HFFc6 (cell line): ENCODE data around the gene ADI1. TPM values are rescaled to one million over a fixed set of nuclear protein-coding genes. Genes with fewer than 3 reads are reported as not detected.

Experiments used
- DNase-seq: peaks from one replicate; pipeline ENCODE4 v3.0.0-alpha.2; 2018
- H3K27ac Mint-ChIP-seq: 2 replicates; pipeline ENCODE4 v1.8.0; 2020; ENCODE audit warnings: mild to moderate bottlenecking, mixed read lengths
- H3K27me3 Mint-ChIP-seq: 2 replicates; pipeline ENCODE4 v1.8.0; 2021; ENCODE audit warnings: mild to moderate bottlenecking, moderate library complexity, mixed read lengths; ENCODE audit not compliant: insufficient read depth
- H3K36me3 Mint-ChIP-seq: 2 replicates; pipeline ENCODE4 v1.8.0; 2021; ENCODE audit warnings: low read depth, mixed read lengths
- H3K4me1 Mint-ChIP-seq: 2 replicates; pipeline ENCODE4 v1.8.0; 2020; ENCODE audit warnings: low read depth, mixed read lengths
- H3K4me3 Mint-ChIP-seq: 2 replicates; pipeline ENCODE4 v1.8.0; 2020; ENCODE audit warnings: mild to moderate bottlenecking, moderate library complexity, mixed read lengths
- H3K9me3 Mint-ChIP-seq: 2 replicates; pipeline ENCODE4 v1.8.0; 2020; ENCODE audit warnings: mild to moderate bottlenecking, mixed read lengths
- CTCF ChIP-seq: fragments of 200-600 bp; sonication (generic); IDR thresholded peaks from 2 replicates; pipeline ENCODE4 v1.5.0; 2021; ENCODE audit warnings: antibody characterized with exemption, mild to moderate bottlenecking
- long read RNA-seq: library from polyadenylated mRNA; unstranded; transcript quantifications from one replicate; pipeline ENCODE4 v2.0.0, GENCODE V29; 2019
- total RNA-seq, 6 experiments: library from RNA; stranded (reverse); fragmentation: NEBNext Ultra II Directional; extraction: Animal tissue kit (Norgen Biotek cat#: 25700); gene quantifications; 2 replicates in 1 of 6; 3 replicates in 5 of 6; pipeline ENCODE4 v1.2.3, GENCODE V29; 2021

Gene ADI1
- 10 to 100 TPM; 66.6 to 94.2 (median 75.5) TPM for total RNA-seq
- long read RNA-seq, transcript ADI1-201 (4 exons, 2,391 nt): major isoform, 283 of 293 reads
- long read RNA-seq, partial matches to known transcripts: 9 of 293 reads
- long read RNA-seq, other reads (novel, unspliced or antisense): 1 of 293 reads

- peak within 1 kb of the TSS; percentile 77 for H3K27ac Mint-ChIP-seq
- H3K27me3 Mint-ChIP-seq: peaks cover 1% of the 10 kb centered on the region
- peaks cover 51% of the 10 kb centered on the region for H3K4me1 Mint-ChIP-seq
- H3K9me3 Mint-ChIP-seq: peaks cover 8% of the 10 kb centered on the region; the same call in 1 of the 2 replicates
- no peak for TF ChIP-seq CTCF
- peak; percentile 60 for DNase-seq
- H3K36me3 Mint-ChIP-seq: peaks cover 25% of the 10 kb centered on the region
- H3K4me3 Mint-ChIP-seq: peak within 1 kb of the TSS; percentile 88
Measured at GRCh38 chr2:3519255-3520205, at the start of gene ADI1. Gene ADI1 (minus strand): TSS chr2:3519531. CDS start chr2:3519487, 44 bp downstream.

GRCh38 chr2:3566806-3567205 lies 47.5 kb upstream of the ADI1 start:
- H3K9me3 Mint-ChIP-seq: no peaks in the 10 kb centered on the region
- H3K4me1 Mint-ChIP-seq: no peaks in the 10 kb centered on the region
- H3K27me3 Mint-ChIP-seq: no peaks in the 10 kb centered on the region; the same call in 1 of the 2 replicates
- no peak for DNase-seq
- no peaks in the 10 kb centered on the region for H3K36me3 Mint-ChIP-seq
- H3K27ac Mint-ChIP-seq: no peak overlapping the region
- H3K4me3 Mint-ChIP-seq: no peak overlapping the region
- no peak for TF ChIP-seq CTCF

GRCh38 chr2:3565117-3565516 lies 45.8 kb upstream of the ADI1 start:
- Mint-ChIP-seq H3K4me3 (no peak overlapping the region), H3K9me3 (no peaks in the 10 kb centered on the region), H3K36me3 (peaks cover 7% of the 10 kb centered on the region), H3K27me3 (no peaks in the 10 kb centered on the region; the same call in 1 of the 2 replicates), H3K4me1 (peaks cover 6% of the 10 kb centered on the region; the same call in 1 of the 2 replicates), H3K27ac (no peak overlapping the region)
- TF ChIP-seq CTCF: no peak
- no peak for DNase-seq

- no peaks in the 10 kb centered on the region for H3K9me3 Mint-ChIP-seq
- no peak overlapping the region for H3K27ac Mint-ChIP-seq
- H3K4me3 Mint-ChIP-seq: no peak overlapping the region
- H3K27me3 Mint-ChIP-seq: no peaks in the 10 kb centered on the region; the same call in 1 of the 2 replicates
- peaks cover 10% of the 10 kb centered on the region for H3K36me3 Mint-ChIP-seq
- DNase-seq: no peak
- peaks cover 12% of the 10 kb centered on the region for H3K4me1 Mint-ChIP-seq
- TF ChIP-seq CTCF: no peak
Measured at GRCh38 chr2:3563521-3563976, 44.2 kb upstream of the ADI1 start.

GRCh38 chr2:3558205-3559014 lies 39.1 kb upstream of the ADI1 start, which contains the start of gene RNASEH1:
Gene RNASEH1 (minus strand): TSS chr2:3558333. CDS start chr2:3558260, 73 bp downstream.
- Mint-ChIP-seq H3K27ac (peak within 1 kb of the TSS; percentile 95), H3K4me1 (peaks cover 24% of the 10 kb centered on the region), H3K36me3 (peaks cover 22% of the 10 kb centered on the region), H3K27me3 (no peaks in the 10 kb centered on the region), H3K4me3 (peak within 1 kb of the TSS; percentile 94), H3K9me3 (no peaks in the 10 kb centered on the region)
- peak; percentile 97 for DNase-seq
- TF ChIP-seq CTCF: no peak
